HepG2 (cell line): ENCODE results near the gene RPL18. TPM values are rescaled to one million over a fixed set of nuclear protein-coding genes. Genes with fewer than 3 reads are reported as not detected.

Experiments
- ARNT2 ChIP-seq: sonication (generic); formaldehyde crosslinking; IDR thresholded peaks from 2 replicates; pipeline ENCODE4 v1.8.0; 2022; ENCODE audit warnings: mild to moderate bottlenecking, low read depth, missing genetic modification reagents, moderate library complexity
- CENPT ChIP-seq: sonication (generic); formaldehyde crosslinking; IDR thresholded peaks from 2 replicates; pipeline ENCODE4 v1.8.0; 2022; ENCODE audit warnings: low read depth, mild to moderate bottlenecking, moderate library complexity, missing genetic modification reagents
- EED ChIP-seq: sonication (generic); formaldehyde crosslinking; IDR thresholded peaks from 2 replicates; pipeline ENCODE4 v1.5.0; 2020; ENCODE audit warnings: mild to moderate bottlenecking, missing genetic modification reagents
- EP300 ChIP-seq, 3 experiments: sonication (generic) in 1 of 3; formaldehyde crosslinking in 1 of 3; IDR thresholded peaks; 2 replicates each; pipeline versions ENCODE4 v1.5.1 to v1.6.1; 2011 to 2020; ENCODE audit warnings: low read depth in 2 of 3, low read length in 2 of 3, borderline replicate concordance in 1 of 3, improper control_type of control experiment in 1 of 3, mild to moderate bottlenecking in 1 of 3, missing genetic modification reagents in 1 of 3, moderate library complexity in 1 of 3
- HCFC1 ChIP-seq: fragments of 150-350 bp; IDR thresholded peaks from 2 replicates; pipeline ENCODE4 v1.6.1; 2014; ENCODE audit warnings: low read depth, low read length
- KLF16 ChIP-seq, 2 experiments: sonication (generic) in 1 of 2; formaldehyde crosslinking in 1 of 2; IDR thresholded peaks; 2 replicates each; pipeline versions ENCODE4 v1.6.1 to v1.8.0; 2016 to 2023; ENCODE audit warnings: missing genetic modification reagents in 2 of 2, missing compliant biosample characterization in 1 of 2
- MAZ ChIP-seq, 2 experiments: sonication (generic) in 1 of 2; formaldehyde crosslinking in 1 of 2; IDR thresholded peaks; 2 replicates each; pipeline versions ENCODE4 v1.5.0 to v1.6.1; 2012 to 2020; ENCODE audit warnings: low read depth in 2 of 2, mild to moderate bottlenecking in 2 of 2, borderline replicate concordance in 1 of 2, improper control_type of control experiment in 1 of 2, low read length in 1 of 2, missing genetic modification reagents in 1 of 2, moderate library complexity in 1 of 2
- MXI1 ChIP-seq: IDR thresholded peaks from 3 replicates; pipeline ENCODE4 v1.6.1; 2012; ENCODE audit warnings: low read depth, low read length, inconsistent platforms, borderline replicate concordance
- PHF21A ChIP-seq: sonication (generic); formaldehyde crosslinking; IDR thresholded peaks from 2 replicates; pipeline ENCODE4 v1.5.0; 2020; ENCODE audit warnings: mild to moderate bottlenecking, missing genetic modification reagents
- RAD51 ChIP-seq: fragments of 450-650 bp; IDR thresholded peaks from 2 replicates; pipeline ENCODE4 v1.6.1; 2016; ENCODE audit warnings: borderline replicate concordance
- REPIN1 ChIP-seq: sonication (generic); formaldehyde crosslinking; IDR thresholded peaks from 2 replicates; pipeline ENCODE4 v1.8.0; 2022; ENCODE audit warnings: missing genetic modification reagents, low read depth, mild to moderate bottlenecking, borderline replicate concordance
- SP4 ChIP-seq: sonication (generic); formaldehyde crosslinking; IDR thresholded peaks from 2 replicates; pipeline ENCODE4 v1.8.1; 2023; ENCODE audit warnings: mild to moderate bottlenecking, missing genetic modification reagents
- SRSF1 ChIP-seq: fragments of 200-400 bp; formaldehyde crosslinking; optimal IDR thresholded peaks from 2 replicates; pipeline ENCODE3; 2017; ENCODE audit warnings: mild to moderate bottlenecking, low read depth, low read length, moderate library complexity
- ZFY ChIP-seq: sonication (generic); formaldehyde crosslinking; IDR thresholded peaks from 2 replicates; pipeline ENCODE4 v1.4.0; 2020; ENCODE audit warnings: missing genetic modification reagents
- ZNF143 ChIP-seq: sonication (generic); formaldehyde crosslinking; IDR thresholded peaks from 2 replicates; pipeline ENCODE4 v1.4.0; 2020; ENCODE audit warnings: missing genetic modification reagents
- ZNF17 ChIP-seq: sonication (generic); formaldehyde crosslinking; IDR thresholded peaks from 2 replicates; pipeline ENCODE4 v1.5.0; 2020; ENCODE audit warnings: mild to moderate bottlenecking, missing genetic modification reagents
- ZNF33B ChIP-seq: sonication (generic); formaldehyde crosslinking; IDR thresholded peaks from 2 replicates; pipeline ENCODE4 v1.5.1; 2020; ENCODE audit warnings: mild to moderate bottlenecking, missing genetic modification reagents
- ZNF441 ChIP-seq: sonication (generic); formaldehyde crosslinking; IDR thresholded peaks from 2 replicates; pipeline ENCODE4 v1.7.0; 2021; ENCODE audit warnings: missing genetic modification reagents, borderline replicate concordance
- ZNF616 ChIP-seq: sonication (generic); formaldehyde crosslinking; IDR thresholded peaks from 2 replicates; pipeline ENCODE4 v1.5.0; 2020; ENCODE audit warnings: low read depth, mild to moderate bottlenecking, missing genetic modification reagents
- polyA plus RNA-seq, 8 experiments: library from polyadenylated mRNA; depleted of rRNA in 3 of 8; stranded (reverse) in 7 of 8; unstranded in 1 of 8; fragments of >200 nt; fragmentation: Illumina TruSeq in 4 of 8; extraction: Trizol in 4 of 8; gene quantifications; 2 replicates each; pipeline versions ENCODE4 v1.2.1 to v1.2.3, GENCODE V29; 2011 to 2016; ENCODE audit warnings: low read depth in 4 of 8, missing spikeins in 1 of 8, mixed read lengths in 1 of 8; ENCODE audit not compliant: insufficient read depth in 1 of 8
- total RNA-seq, 5 experiments: library from RNA; depleted of rRNA; stranded (reverse); fragments of >200 nt; fragmentation: Illumina TruSeq; extraction: Trizol; gene quantifications; 2 replicates each; pipeline ENCODE4 v1.2.3, GENCODE V29; 2016; ENCODE audit warnings: low read depth in 1 of 5
- TF ChIP-seq, protein P1 (sequence below): IDR thresholded peaks from 2 replicates; pipeline ENCODE4 v1.6.1; 2016; ENCODE audit warnings: mild to moderate bottlenecking

The RPL18 gene
- total and polyA plus RNA-seq, 2 of the 13 experiments (the other 11 are each of a cell fraction or from before 2014, with no cell fraction given) = 1,485 to 1,639 TPM

DNA sequence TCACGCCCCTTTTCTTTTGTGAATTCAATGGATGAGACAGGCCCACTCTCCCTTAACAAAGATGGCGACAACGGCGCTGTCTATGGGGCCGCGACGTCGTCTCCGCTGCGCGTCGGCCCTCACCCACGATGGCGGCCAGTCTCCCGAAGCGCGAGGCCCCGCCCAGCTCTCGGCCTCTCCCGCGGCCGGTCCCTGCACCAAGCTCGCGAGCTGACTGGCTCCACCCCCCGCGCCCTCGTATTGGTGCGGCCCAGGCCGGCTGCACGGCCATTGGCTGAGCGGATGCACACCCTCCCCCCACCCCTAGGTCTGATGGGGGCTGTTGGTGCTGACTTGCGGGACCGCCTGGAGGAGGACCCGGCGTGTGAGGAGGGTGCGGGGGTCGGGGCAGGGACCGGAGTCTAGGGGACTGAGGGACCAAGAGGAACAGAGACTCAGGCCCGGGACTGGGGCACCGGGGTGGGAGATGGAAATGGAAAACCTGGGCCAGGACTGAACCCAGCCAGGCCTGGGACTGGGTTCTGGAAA lies 5.2 kb upstream of the RPL18 start (continued):
- TF ChIP-seq EED (CRISPR knock-in tag) = no peak
- TF ChIP-seq MAZ (IDR thresholded peaks at IDR 0.05; ENCODE audit: borderline replicate concordance, low read depth, low read length) = peak; percentile 35; the same call in 1 of the 2 replicates
- no peak for TF ChIP-seq MAZ (CRISPR knock-in tag; IDR thresholded peaks at IDR 0.05; ENCODE audit: low read depth)
- TF ChIP-seq ZNF143 = peak; percentile 40; the same call in 1 of the 2 replicates
- TF ChIP-seq PHF21A = peak; percentile 50; the same call in 1 of the 2 replicates
- no peak for TF ChIP-seq ZNF441 (CRISPR knock-in tag)
- TF ChIP-seq CENPT (CRISPR knock-in tag) = no peak
- TF ChIP-seq ARNT2 = no peak
- TF ChIP-seq RAD51 = no peak
- TF ChIP-seq ZNF17 (CRISPR knock-in tag) = no peak
- 0 out of 4 replicates have a peak, but pooled peaks of 1 of the 2 experiments have one; percentile 16 for TF ChIP-seq KLF16 (CRISPR knock-in tag; IDR thresholded peaks at IDR 0.05)
- TF ChIP-seq, protein P1, sequence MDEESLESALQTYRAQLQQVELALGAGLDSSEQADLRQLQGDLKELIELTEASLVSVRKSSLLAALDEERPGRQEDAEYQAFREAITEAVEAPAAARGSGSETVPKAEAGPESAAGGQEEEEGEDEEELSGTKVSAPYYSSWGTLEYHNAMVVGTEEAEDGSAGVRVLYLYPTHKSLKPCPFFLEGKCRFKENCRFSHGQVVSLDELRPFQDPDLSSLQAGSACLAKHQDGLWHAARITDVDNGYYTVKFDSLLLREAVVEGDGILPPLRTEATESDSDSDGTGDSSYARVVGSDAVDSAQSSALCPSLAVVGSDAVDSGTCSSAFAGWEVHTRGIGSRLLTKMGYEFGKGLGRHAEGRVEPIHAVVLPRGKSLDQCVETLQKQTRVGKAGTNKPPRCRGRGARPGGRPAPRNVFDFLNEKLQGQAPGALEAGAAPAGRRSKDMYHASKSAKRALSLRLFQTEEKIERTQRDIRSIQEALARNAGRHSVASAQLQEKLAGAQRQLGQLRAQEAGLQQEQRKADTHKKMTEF (CRISPR knock-in tag) = peak; percentile 50; the same call in 1 of the 2 replicates
- TF ChIP-seq ZNF616 = no peak
- peak; percentile 48; the same call in 1 of the 3 replicates for TF ChIP-seq MXI1
- peak; percentile 72 for TF ChIP-seq SRSF1
- peak; percentile 57; the same call in 1 of the 2 replicates for TF ChIP-seq HCFC1
- TF ChIP-seq SP4 = peak; percentile 62; the same call in 1 of the 2 replicates
- 0 out of 2 replicates have a peak, but pooled peaks have one; percentile 31 for TF ChIP-seq REPIN1 (CRISPR knock-in tag)
- TF ChIP-seq EP300 (IDR thresholded peaks at IDR 0.05; ENCODE audit: low read depth in 2 of 2, low read length in 2 of 2) = 0 out of 4 replicates have a peak, but pooled peaks of 1 of the 2 experiments have one; percentile 9
- TF ChIP-seq EP300 (CRISPR knock-in tag; IDR thresholded peaks at IDR 0.05; ENCODE audit: borderline replicate concordance) = no peak
- TF ChIP-seq ZFY (CRISPR knock-in tag) = peak; percentile 64; the same call in 1 of the 2 replicates
- no peak for TF ChIP-seq ZNF33B
- TF ChIP-seq, all 625 proteins: peak for 65
